Esophagus muscularis mucosa (tissue), 4 donors: ENCODE measurements around the gene RBP3. TPM values are rescaled to one million over a fixed set of nuclear protein-coding genes. Genes with fewer than 3 reads are reported as not detected.

Source experiments
- DNase-seq: peaks from one replicate; pipeline ENCODE4 v3.0.0-alpha.2; 2017; ENCODE audit errors: extremely low spot score
- H3K27ac ChIP-seq, 4 donors: fragments of 200-600 bp; sonication (generic); replicated peaks in 1 of 4; 1 replicate in 3 of 4; 2 replicates in 1 of 4; pipeline ENCODE4 v1.5.1; 2016 to 2019; ENCODE audit warnings: mild to moderate bottlenecking in 1 of 4
- H3K27me3 ChIP-seq, 4 donors: fragments of 200-600 bp; sonication (generic); one replicate each; pipeline versions ENCODE4 v1.5.1 to v1.6.0; 2016 to 2019
- H3K36me3 ChIP-seq, 4 donors: fragments of 200-600 bp; sonication (generic); one replicate each; pipeline ENCODE4 v1.5.1; 2016 to 2019
- H3K4me1 ChIP-seq, 4 donors: fragments of 200-600 bp; sonication (generic); one replicate each; pipeline ENCODE4 v1.5.1; 2016 to 2019
- H3K4me3 ChIP-seq, 4 donors: fragments of 200-600 bp; sonication (generic); 1 replicate in 2 of 4; 2 replicates in 2 of 4; pipeline ENCODE4 v1.5.1; 2016 to 2019; ENCODE audit warnings: mild to moderate bottlenecking in 4 of 4, moderate library complexity in 1 of 4
- H3K9me3 ChIP-seq, 4 donors: fragments of 200-600 bp; sonication (generic); 1 replicate in 3 of 4; 2 replicates in 1 of 4; pipeline ENCODE4 v1.5.1; 2016 to 2019
- CTCF ChIP-seq, 3 experiments: fragments of 200-600 bp in 2 of 3; fragments of 450-650 bp in 1 of 3; sonication (generic) in 2 of 3; IDR thresholded peaks; one replicate each; pipeline ENCODE4 v1.5.1; 2017 to 2019; ENCODE audit warnings: antibody characterized with exemption in 3 of 3, mild to moderate bottlenecking in 2 of 3, moderate library complexity in 1 of 3
- EP300 ChIP-seq: sonication (generic); formaldehyde crosslinking; IDR thresholded peaks from one replicate; pipeline ENCODE4 v1.6.1; 2017; ENCODE audit warnings: antibody characterized with exemption
- POLR2A ChIP-seq: fragments of 450-650 bp; IDR thresholded peaks from one replicate; pipeline ENCODE4 v1.6.1; 2017; ENCODE audit warnings: antibody characterized with exemption, moderate library complexity, mild to moderate bottlenecking, low read depth
- POLR2AphosphoS5 ChIP-seq, 2 donors: sonication (generic); formaldehyde crosslinking; IDR thresholded peaks; one replicate each; pipeline ENCODE4 v1.6.1; 2017; ENCODE audit warnings: antibody characterized with exemption in 2 of 2
- WGBS: methylation state at CpG from one replicate; pipeline ENCODE4 v1.1.5; 2018; 5-methylcytosine and 5-hydroxymethylcytosine counted together
- intact Hi-C: fragments of 100-400 bp; cut with DNase I; formaldehyde crosslinking; loops from one replicate; pipeline ENCODE4 v1.15.1; 2023
- total RNA-seq, 4 donors: library from RNA; depleted of rRNA; stranded (reverse); fragments of >200 nt; gene quantifications; one replicate each; pipeline versions ENCODE4 v1.1.0 to v1.2.1, GENCODE V29; 2016

Gene RBP3
- total RNA-seq, 4 donors from 2014 or later, result under 0.01 to 0.06 TPM; not detected in 2

GRCh38 chr10:47374611-47375536, 26.7 kb downstream of the RBP3 start:
- Histone ChIP-seq H3K4me1 (peaks cover 0 to 15% (median 13%) of the 10 kb centered on the region in 4 donors), H3K27ac (no peak overlapping the region), H3K9me3 (no peaks in the 10 kb centered on the region), H3K36me3 (no peaks in the 10 kb centered on the region), H3K27me3 (peaks cover 0 to 23% (median 0%) of the 10 kb centered on the region in 4 donors), H3K4me3 (no peak overlapping the region)
- intact Hi-C loops, result no loop called here
- DNase-seq, result no peak
- TF ChIP-seq POLR2AphosphoS5 (IDR thresholded peaks at IDR 0.05), result no peak
- TF ChIP-seq EP300, result no peak
- TF ChIP-seq POLR2A, result no peak
- TF ChIP-seq CTCF (IDR thresholded peaks at IDR 0.05), result peak; percentile 12 to 19 (median 12)
- 29% methylated on average over 12 of the region's 12 CpGs for WGBS

- peaks cover 0 to 15% (median 13%) of the 10 kb centered on the region in 4 donors for H3K4me1 ChIP-seq
- H3K9me3 ChIP-seq, result no peaks in the 10 kb centered on the region
- H3K27me3 ChIP-seq, result peaks cover 0 to 23% (median 0%) of the 10 kb centered on the region in 4 donors
- TF ChIP-seq POLR2A (no peak), POLR2AphosphoS5 (IDR thresholded peaks at IDR 0.05) (no peak), CTCF (IDR thresholded peaks at IDR 0.05) (no peak), EP300 (no peak)
- H3K27ac ChIP-seq, result no peak overlapping the region
- intact Hi-C loops, result no loop called here
- DNase-seq, result no peak
- 85% methylated on average over 10 of the region's 10 CpGs for whole genome bisulfite sequencing
- no peak overlapping the region for H3K4me3 ChIP-seq
- no peaks in the 10 kb centered on the region for H3K36me3 ChIP-seq
Measured at GRCh38 chr10:47376522-47377220, 28.5 kb downstream of the RBP3 start.

GRCh38 chr10:47378183-47378510, 30.0 kb downstream of the RBP3 start:
- intact Hi-C loops, result no loop called here
- WGBS, result 100% methylated on average over 3 of the region's 4 CpGs
- H3K27ac ChIP-seq, result no peak overlapping the region

More at GRCh38 chr10:47378183-47378510, 30.0 kb downstream of the RBP3 start:
- peaks cover 0 to 23% (median 0%) of the 10 kb centered on the region in 4 donors for H3K27me3 ChIP-seq
- no peaks in the 10 kb centered on the region for H3K9me3 ChIP-seq
- DNase-seq, result no peak
- H3K4me3 ChIP-seq, result no peak overlapping the region
- no peak for TF ChIP-seq CTCF (IDR thresholded peaks at IDR 0.05)
- no peak for TF ChIP-seq POLR2AphosphoS5 (IDR thresholded peaks at IDR 0.05)
- TF ChIP-seq POLR2A, result no peak
- no peak for TF ChIP-seq EP300
- no peaks in the 10 kb centered on the region for H3K36me3 ChIP-seq
- H3K4me1 ChIP-seq, result peaks cover 0 to 15% (median 13%) of the 10 kb centered on the region in 4 donors
